Fibroblast of skin of right quadriceps (primary cell): Measurements from ENCODE around the gene CHRNA9.
"Not testable (repeated sequence)": the region's sequence is repeated elsewhere in the genome, so short reads cannot be mapped to it uniquely, and the experiment has no call there.

Source experiments
- DNase-seq: peaks from one replicate; pipeline ENCODE4 v3.0.0-alpha.2; 2013

The CHRNA9 gene

GRCh38 chr4:40392241-40392640 is 57.1 kb downstream of the CHRNA9 start:
- not testable (repeated sequence) for DNase-seq

- DNase-seq, result no peak
Measured at GRCh38 chr4:40394236-40394635, 59.1 kb downstream of the CHRNA9 start.

- DNase-seq, result no peak
Measured at GRCh38 chr4:40395166-40395900, 60.2 kb downstream of the CHRNA9 start.

GRCh38 chr4:40395908-40396793 is 61.0 kb downstream of the CHRNA9 start:
- peak; percentile 8 for DNase-seq

GRCh38 chr4:40399578-40399977 is 64.4 kb downstream of the CHRNA9 start:
- no peak for DNase-seq

- DNase-seq, result no peak
Measured at GRCh38 chr4:40401096-40401495, 66.0 kb downstream of the CHRNA9 start.

- no peak for DNase-seq
Measured at GRCh38 chr4:40401631-40402030, 66.5 kb downstream of the CHRNA9 start.

GRCh38 chr4:40402556-40402955 is 67.4 kb downstream of the CHRNA9 start:
- no peak for DNase-seq

- no peak for DNase-seq
Measured at GRCh38 chr4:40403081-40403480, 67.9 kb downstream of the CHRNA9 start.
